Mesothelial cell of epicardium (in vitro differentiated cells): ENCODE measurements around the gene AHCYL2. TPM values are rescaled to one million over a fixed set of nuclear protein-coding genes. Genes with fewer than 3 reads are reported as not detected.

Experiments used
- DNase-seq, 2 experiments: peaks; one replicate each; pipeline ENCODE4 v3.0.0; 2021; ENCODE audit warnings: low spot score in 2 of 2; ENCODE audit not compliant: unreplicated experiment in 2 of 2
- H3K27ac Mint-ChIP-seq: 2 replicates; pipeline ENCODE4 v1.8.0; 2021; ENCODE audit warnings: mixed read lengths
- H3K27me3 Mint-ChIP-seq: 2 replicates; pipeline ENCODE4 v1.8.0; 2021; ENCODE audit warnings: low read depth, mixed read lengths
- H3K36me3 Mint-ChIP-seq: 2 replicates; pipeline ENCODE4 v1.8.0; 2021; ENCODE audit warnings: mixed read lengths
- H3K4me1 Mint-ChIP-seq: 2 replicates; pipeline ENCODE4 v1.8.0; 2021; ENCODE audit warnings: mixed read lengths
- H3K4me3 Mint-ChIP-seq: 2 replicates; pipeline ENCODE4 v1.8.0; 2021; ENCODE audit warnings: mild to moderate bottlenecking, moderate library complexity, mixed read lengths
- H3K9me3 Mint-ChIP-seq: 2 replicates; pipeline ENCODE4 v1.8.0; 2021; ENCODE audit warnings: mixed read lengths
- CTCF ChIP-seq: fragments of 200-600 bp; sonication (generic); IDR thresholded peaks from one replicate; pipeline ENCODE4 v1.5.0; 2021; ENCODE audit warnings: antibody characterized with exemption; ENCODE audit not compliant: unreplicated experiment
- total RNA-seq: library from RNA; stranded (reverse); gene quantifications from 3 replicates; pipeline ENCODE4 v1.2.1, GENCODE V29; 2021

Gene AHCYL2
- total RNA-seq, 1 donor from 2014 or later = 22.8 TPM

GRCh38 chr7:129390314-129390713 lies 165.5 kb downstream of the AHCYL2 start:
- no peak for TF ChIP-seq CTCF

GRCh38 chr7:129391546-129392171 lies 166.8 kb downstream of the AHCYL2 start:
- H3K27me3 Mint-ChIP-seq = no peaks in the 10 kb centered on the region
- no peaks in the 10 kb centered on the region for H3K4me1 Mint-ChIP-seq
- TF ChIP-seq CTCF = no peak
- H3K9me3 Mint-ChIP-seq = no peaks in the 10 kb centered on the region
- H3K36me3 Mint-ChIP-seq = peaks cover 5% of the 10 kb centered on the region
- DNase-seq = no peak
- no peak overlapping the region for H3K4me3 Mint-ChIP-seq
- H3K27ac Mint-ChIP-seq = no peak overlapping the region

More at GRCh38 chr7:129390314-129390713, 165.5 kb downstream of the AHCYL2 start:
- DNase-seq = no peak
- H3K36me3 Mint-ChIP-seq = peaks cover 5% of the 10 kb centered on the region
- H3K4me3 Mint-ChIP-seq = no peak overlapping the region
- no peaks in the 10 kb centered on the region for H3K27me3 Mint-ChIP-seq
- H3K9me3 Mint-ChIP-seq = no peaks in the 10 kb centered on the region
- H3K4me1 Mint-ChIP-seq = no peaks in the 10 kb centered on the region
- no peak overlapping the region for H3K27ac Mint-ChIP-seq

GRCh38 chr7:129393255-129393654 lies 168.4 kb downstream of the AHCYL2 start:
- Mint-ChIP-seq H3K4me1 (no peaks in the 10 kb centered on the region), H3K27ac (no peak overlapping the region), H3K36me3 (peaks cover 7% of the 10 kb centered on the region), H3K9me3 (no peaks in the 10 kb centered on the region), H3K4me3 (no peak overlapping the region), H3K27me3 (no peaks in the 10 kb centered on the region)
- TF ChIP-seq CTCF = no peak
- no peak for DNase-seq

GRCh38 chr7:129394101-129394500 lies 169.3 kb downstream of the AHCYL2 start:
- Mint-ChIP-seq H3K4me1 (no peaks in the 10 kb centered on the region), H3K4me3 (no peak overlapping the region), H3K36me3 (peaks cover 7% of the 10 kb centered on the region), H3K27ac (no peak overlapping the region), H3K9me3 (no peaks in the 10 kb centered on the region), H3K27me3 (no peaks in the 10 kb centered on the region)
- DNase-seq = no peak
- no peak for TF ChIP-seq CTCF

- H3K36me3 Mint-ChIP-seq = peaks cover 12% of the 10 kb centered on the region
- TF ChIP-seq CTCF = no peak
- no peaks in the 10 kb centered on the region for H3K9me3 Mint-ChIP-seq
- no peak for DNase-seq
- no peak overlapping the region for H3K27ac Mint-ChIP-seq
- no peaks in the 10 kb centered on the region for H3K4me1 Mint-ChIP-seq
- no peak overlapping the region for H3K4me3 Mint-ChIP-seq
- no peaks in the 10 kb centered on the region for H3K27me3 Mint-ChIP-seq
These were observed 170.4 kb downstream of the AHCYL2 start for GRCh38 chr7:129394982-129395914.
